C4-2B (cell line): Measurements from ENCODE around the gene TMEM213.

ENCODE experiments used
- ZFX ChIP-seq: fragments of 450-650 bp; IDR thresholded peaks from 2 replicates; pipeline ENCODE4 v1.6.1; 2017
- TF ChIP-seq, protein P1 (sequence below): fragments of 450-650 bp; conservative IDR thresholded peaks from 2 replicates; pipeline ENCODE4 v1.5.1; 2017; ENCODE audit warnings: mild to moderate bottlenecking

DNA sequence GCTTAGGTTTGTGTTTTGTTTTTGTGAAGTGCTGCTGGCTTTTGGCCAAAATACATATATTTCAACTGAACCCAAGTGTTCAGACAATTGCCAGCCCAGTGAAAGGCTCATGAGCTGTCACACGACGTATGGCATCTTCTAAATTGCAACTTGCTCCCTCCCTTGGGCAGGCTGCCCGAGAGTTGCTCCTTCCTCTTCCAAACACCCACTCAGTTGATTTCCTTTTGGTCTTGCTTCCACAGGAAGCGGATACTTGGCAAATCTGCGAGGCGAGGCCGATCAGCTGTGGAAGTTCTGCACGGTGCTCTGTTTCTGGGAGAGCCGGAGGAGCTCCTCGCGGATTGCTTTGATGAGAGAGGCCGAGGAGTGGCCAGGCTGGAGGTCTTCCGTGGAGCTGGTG lies 39.8 kb downstream of the TMEM213 start:
- TF ChIP-seq, protein P1, sequence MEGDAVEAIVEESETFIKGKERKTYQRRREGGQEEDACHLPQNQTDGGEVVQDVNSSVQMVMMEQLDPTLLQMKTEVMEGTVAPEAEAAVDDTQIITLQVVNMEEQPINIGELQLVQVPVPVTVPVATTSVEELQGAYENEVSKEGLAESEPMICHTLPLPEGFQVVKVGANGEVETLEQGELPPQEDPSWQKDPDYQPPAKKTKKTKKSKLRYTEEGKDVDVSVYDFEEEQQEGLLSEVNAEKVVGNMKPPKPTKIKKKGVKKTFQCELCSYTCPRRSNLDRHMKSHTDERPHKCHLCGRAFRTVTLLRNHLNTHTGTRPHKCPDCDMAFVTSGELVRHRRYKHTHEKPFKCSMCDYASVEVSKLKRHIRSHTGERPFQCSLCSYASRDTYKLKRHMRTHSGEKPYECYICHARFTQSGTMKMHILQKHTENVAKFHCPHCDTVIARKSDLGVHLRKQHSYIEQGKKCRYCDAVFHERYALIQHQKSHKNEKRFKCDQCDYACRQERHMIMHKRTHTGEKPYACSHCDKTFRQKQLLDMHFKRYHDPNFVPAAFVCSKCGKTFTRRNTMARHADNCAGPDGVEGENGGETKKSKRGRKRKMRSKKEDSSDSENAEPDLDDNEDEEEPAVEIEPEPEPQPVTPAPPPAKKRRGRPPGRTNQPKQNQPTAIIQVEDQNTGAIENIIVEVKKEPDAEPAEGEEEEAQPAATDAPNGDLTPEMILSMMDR: no peak
- TF ChIP-seq ZFX: no peak
